Tibial nerve (tissue), 4 donors: ENCODE results near the gene LIN37.

Experiments used
- EP300 ChIP-seq, 2 donors: sonication (generic); formaldehyde crosslinking; IDR thresholded peaks; one replicate each; pipeline ENCODE4 v1.6.1; 2017; ENCODE audit warnings: antibody characterized with exemption in 2 of 2, mild to moderate bottlenecking in 1 of 2
- POLR2A ChIP-seq, 2 donors: fragments of 450-650 bp; IDR thresholded peaks; one replicate each; pipeline ENCODE4 v1.6.1; 2017; ENCODE audit warnings: antibody characterized with exemption in 2 of 2, mild to moderate bottlenecking in 2 of 2, moderate library complexity in 2 of 2
- TF ChIP-seq, protein P1 (sequence below), 5 experiments: fragments of 200-600 bp in 3 of 5; fragments of 450-650 bp in 2 of 5; sonication (generic) in 3 of 5; IDR thresholded peaks; one replicate each; pipeline ENCODE4 v1.5.1; 2016 to 2019; ENCODE audit warnings: antibody characterized with exemption in 5 of 5, mild to moderate bottlenecking in 3 of 5, moderate library complexity in 2 of 5

DNA sequence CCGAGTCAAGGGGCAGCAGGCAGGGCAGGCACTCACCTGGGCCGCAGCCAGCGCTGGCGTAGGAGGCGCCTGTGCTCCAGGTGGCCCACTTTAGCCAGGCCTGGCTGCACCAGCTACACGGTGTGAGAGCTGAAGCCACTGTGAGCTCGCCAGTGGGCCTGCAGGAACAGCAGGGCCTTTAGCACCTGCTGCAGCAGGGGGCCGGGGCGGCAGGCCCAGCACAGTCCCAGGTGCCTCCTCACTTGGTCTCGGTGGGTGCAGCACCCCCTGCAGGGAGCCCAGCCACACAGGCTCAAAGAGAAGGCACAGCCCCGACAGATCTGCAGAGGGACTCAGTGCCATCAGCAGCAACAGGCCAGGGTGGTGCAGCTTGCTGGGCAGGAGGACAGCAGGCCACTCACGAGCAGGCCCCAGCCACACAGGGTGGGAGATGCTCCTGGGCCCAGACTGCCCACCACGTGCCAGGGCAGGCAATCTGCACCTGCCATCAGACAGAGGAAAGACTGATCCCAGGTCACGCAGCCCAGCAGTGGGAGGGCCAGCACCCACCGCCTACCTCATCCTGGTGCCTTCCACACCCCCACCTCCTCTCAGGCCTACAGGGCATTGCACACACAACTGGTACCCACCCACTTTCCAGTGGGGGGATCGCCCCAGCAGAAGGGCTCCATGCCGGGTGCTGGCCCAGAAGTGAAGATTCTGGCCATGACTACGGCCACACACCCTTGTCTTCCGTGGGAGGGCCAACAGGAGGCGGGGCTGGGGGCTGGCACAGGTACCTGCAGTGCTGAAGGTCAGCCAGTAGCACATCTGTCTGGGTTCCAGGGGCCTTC lies 42.8 kb downstream of the LIN37 start:
- TF ChIP-seq, protein P1, sequence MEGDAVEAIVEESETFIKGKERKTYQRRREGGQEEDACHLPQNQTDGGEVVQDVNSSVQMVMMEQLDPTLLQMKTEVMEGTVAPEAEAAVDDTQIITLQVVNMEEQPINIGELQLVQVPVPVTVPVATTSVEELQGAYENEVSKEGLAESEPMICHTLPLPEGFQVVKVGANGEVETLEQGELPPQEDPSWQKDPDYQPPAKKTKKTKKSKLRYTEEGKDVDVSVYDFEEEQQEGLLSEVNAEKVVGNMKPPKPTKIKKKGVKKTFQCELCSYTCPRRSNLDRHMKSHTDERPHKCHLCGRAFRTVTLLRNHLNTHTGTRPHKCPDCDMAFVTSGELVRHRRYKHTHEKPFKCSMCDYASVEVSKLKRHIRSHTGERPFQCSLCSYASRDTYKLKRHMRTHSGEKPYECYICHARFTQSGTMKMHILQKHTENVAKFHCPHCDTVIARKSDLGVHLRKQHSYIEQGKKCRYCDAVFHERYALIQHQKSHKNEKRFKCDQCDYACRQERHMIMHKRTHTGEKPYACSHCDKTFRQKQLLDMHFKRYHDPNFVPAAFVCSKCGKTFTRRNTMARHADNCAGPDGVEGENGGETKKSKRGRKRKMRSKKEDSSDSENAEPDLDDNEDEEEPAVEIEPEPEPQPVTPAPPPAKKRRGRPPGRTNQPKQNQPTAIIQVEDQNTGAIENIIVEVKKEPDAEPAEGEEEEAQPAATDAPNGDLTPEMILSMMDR (IDR thresholded peaks at IDR 0.05), result no peak
- no peak for TF ChIP-seq POLR2A (IDR thresholded peaks at IDR 0.05)
- TF ChIP-seq EP300 (IDR thresholded peaks at IDR 0.05), result no peak
